ENCODE measurements around the gene SCFD1.

The SCFD1 gene

DNA sequence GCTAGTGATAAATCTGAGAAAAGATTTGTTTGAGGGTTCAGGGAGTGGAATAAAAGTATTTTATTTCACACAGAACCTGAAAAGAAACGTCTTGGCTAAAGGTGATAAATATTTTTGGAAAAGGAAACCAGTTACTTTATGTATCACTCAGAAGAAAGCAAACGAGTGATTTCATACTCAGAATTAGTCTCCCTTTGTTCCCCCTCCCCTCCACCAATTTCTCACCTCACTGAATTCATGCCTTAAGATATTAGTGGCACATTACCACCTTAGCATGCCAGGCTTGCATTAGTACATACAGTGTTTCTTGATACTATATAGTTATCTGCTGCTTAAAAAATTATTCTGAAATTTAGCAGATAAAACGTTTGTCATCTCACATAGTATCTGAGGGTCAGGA is 35.0 kb upstream of the SCFD1 start:
- Histone ChIP-seq H3K27me3 (no peaks in the 10 kb centered on the region), H3K4me3 (ENCODE audit: low read depth in 1 of 2, low read length in 1 of 2) (no peak overlapping the region), H3K9me3 (no peaks in the 10 kb centered on the region), H3K27ac (no peak overlapping the region), H3K4me1 (ENCODE audit: control insufficient read depth in 1 of 2, insufficient read depth in 1 of 2, low read depth in 1 of 2, low read length in 1 of 2) (no peaks in the 10 kb centered on the region), H3K36me3 (peaks cover 35% of the 10 kb centered on the region)
- TF ChIP-seq, protein P1, sequence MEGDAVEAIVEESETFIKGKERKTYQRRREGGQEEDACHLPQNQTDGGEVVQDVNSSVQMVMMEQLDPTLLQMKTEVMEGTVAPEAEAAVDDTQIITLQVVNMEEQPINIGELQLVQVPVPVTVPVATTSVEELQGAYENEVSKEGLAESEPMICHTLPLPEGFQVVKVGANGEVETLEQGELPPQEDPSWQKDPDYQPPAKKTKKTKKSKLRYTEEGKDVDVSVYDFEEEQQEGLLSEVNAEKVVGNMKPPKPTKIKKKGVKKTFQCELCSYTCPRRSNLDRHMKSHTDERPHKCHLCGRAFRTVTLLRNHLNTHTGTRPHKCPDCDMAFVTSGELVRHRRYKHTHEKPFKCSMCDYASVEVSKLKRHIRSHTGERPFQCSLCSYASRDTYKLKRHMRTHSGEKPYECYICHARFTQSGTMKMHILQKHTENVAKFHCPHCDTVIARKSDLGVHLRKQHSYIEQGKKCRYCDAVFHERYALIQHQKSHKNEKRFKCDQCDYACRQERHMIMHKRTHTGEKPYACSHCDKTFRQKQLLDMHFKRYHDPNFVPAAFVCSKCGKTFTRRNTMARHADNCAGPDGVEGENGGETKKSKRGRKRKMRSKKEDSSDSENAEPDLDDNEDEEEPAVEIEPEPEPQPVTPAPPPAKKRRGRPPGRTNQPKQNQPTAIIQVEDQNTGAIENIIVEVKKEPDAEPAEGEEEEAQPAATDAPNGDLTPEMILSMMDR (IDR thresholded peaks at IDR 0.05): no peak

DNA sequence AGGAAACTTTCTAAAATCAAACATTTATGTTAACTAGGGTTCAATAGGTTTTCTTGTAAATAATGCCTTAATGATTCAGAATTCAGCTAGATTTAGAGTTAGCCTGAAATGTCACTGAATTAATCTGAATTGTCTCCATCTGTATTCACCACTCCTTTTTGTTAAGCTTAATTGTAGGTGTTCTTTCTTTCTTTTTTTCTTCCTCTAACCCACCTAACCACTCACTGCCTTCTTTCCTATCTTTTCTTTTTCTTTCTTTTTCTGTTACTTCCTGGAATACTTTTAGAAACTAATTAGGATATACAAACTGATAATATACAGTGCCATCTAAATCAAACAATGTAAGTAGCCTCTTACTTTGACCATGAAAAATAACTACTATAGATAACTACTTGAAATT is 33.2 kb upstream of the SCFD1 start:
- TF ChIP-seq, protein P1 (IDR thresholded peaks at IDR 0.05): no peak
- H3K4me3 ChIP-seq (ENCODE audit: low read depth in 1 of 2, low read length in 1 of 2): no peak overlapping the region
- no peak overlapping the region for H3K27ac ChIP-seq
- peaks cover 52% of the 10 kb centered on the region for H3K36me3 ChIP-seq
- H3K9me3 ChIP-seq: no peaks in the 10 kb centered on the region
- no peaks in the 10 kb centered on the region for H3K27me3 ChIP-seq
- no peaks in the 10 kb centered on the region for H3K4me1 ChIP-seq (ENCODE audit: control insufficient read depth in 1 of 2, insufficient read depth in 1 of 2, low read depth in 1 of 2, low read length in 1 of 2)

DNA sequence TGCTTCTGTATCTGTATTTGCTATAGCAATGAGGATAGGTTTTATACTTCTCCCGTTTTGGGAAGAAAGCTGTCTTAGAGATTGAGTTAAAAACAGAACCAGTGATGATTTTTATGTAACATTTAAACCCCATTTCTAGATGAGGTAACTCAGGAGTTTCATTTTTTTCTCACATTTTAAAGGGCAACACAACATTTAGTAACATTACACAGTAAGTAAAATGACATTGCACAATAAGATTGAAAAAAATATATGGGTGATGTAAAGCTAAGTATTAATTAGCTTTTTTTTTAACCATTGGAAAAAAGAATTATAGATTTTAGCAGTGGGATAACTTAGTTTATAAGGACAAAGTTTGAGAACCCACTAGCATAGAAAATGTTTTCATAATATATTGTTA is 25.2 kb upstream of the SCFD1 start:
- peaks cover 60% of the 10 kb centered on the region for H3K36me3 ChIP-seq
- H3K27me3 ChIP-seq: no peaks in the 10 kb centered on the region
- H3K27ac ChIP-seq: no peak overlapping the region

DNA sequence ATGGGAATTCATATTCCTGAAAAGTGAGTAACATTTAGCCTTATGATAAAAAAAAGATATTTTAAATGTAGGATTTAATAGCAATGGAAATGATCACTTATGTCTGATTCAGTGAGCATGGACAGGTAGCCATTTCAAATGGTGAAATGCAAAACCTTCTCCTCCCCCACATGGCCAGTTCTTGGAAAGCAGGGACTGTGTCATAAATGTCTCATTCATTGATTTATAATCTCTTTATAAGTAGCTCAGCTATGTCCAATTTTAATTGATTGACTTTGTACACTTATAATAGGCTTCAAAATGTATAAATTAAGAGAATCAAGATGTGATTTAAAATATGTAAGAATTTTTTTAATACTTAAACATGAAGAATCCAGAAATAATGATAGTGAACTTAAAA is 24.6 kb upstream of the SCFD1 start:
- Histone ChIP-seq H3K4me3 (ENCODE audit: low read depth in 1 of 2, low read length in 1 of 2) (no peak overlapping the region), H3K36me3 (peaks cover 61% of the 10 kb centered on the region), H3K9me3 (no peaks in the 10 kb centered on the region), H3K27me3 (no peaks in the 10 kb centered on the region), H3K4me1 (ENCODE audit: control insufficient read depth in 1 of 2, insufficient read depth in 1 of 2, low read depth in 1 of 2, low read length in 1 of 2) (no peaks in the 10 kb centered on the region), H3K27ac (no peak overlapping the region)
- TF ChIP-seq, protein P1 (IDR thresholded peaks at IDR 0.05): no peak

More for the DNA sequence above, 25.2 kb upstream of the SCFD1 start:
- Histone ChIP-seq H3K4me3 (ENCODE audit: low read depth in 1 of 2, low read length in 1 of 2) (no peak overlapping the region), H3K4me1 (ENCODE audit: control insufficient read depth in 1 of 2, insufficient read depth in 1 of 2, low read depth in 1 of 2, low read length in 1 of 2) (no peaks in the 10 kb centered on the region), H3K9me3 (no peaks in the 10 kb centered on the region)
- TF ChIP-seq, protein P1 (IDR thresholded peaks at IDR 0.05): no peak

DNA sequence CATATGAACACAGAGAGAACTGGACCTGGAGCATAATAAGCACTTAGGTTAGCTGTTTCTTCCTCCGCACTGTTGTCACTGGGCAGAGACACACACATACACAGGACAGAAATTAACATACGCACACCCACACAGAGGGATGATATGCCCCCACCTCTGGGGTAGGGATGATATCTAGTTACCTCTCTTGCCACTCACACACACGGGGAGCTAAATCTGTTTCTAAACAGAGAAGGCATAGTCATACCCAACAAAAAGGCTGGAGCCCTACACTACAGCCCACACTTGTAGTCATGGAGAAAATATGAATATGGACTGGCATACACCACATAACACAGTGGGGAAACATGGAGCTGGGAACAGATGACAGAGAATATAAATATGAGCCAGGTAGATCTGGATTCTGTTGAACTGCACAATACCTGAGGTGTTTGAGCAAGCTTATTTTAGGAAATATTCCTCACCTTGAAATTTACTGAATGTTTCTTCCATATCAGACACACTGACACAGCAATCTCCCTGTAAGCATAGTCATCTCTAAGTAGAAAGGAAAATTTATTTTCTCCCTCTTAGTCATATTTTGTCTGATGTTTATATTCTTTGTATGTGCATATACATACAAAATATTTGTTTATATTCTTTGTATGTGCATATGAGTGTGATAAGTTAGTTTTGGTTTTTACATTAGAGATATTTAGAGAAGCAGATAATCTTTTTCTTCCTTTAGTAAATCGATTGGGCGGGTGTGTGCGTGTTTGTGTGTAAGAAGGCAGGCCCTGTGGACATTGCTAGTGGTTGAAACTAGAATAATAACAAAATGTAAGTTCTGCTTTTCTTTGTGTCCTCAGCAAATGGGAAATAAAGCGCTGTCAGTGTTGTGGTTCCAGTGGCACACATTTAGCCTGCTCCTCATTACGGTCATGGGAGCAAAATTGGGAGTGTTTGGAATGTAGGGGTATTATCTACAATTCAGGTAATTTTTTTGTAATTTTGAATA is 20.9 kb upstream of the SCFD1 start:
- no peak overlapping the region for H3K27ac ChIP-seq
- H3K4me3 ChIP-seq (ENCODE audit: low read depth in 1 of 2, low read length in 1 of 2): no peak overlapping the region
- H3K9me3 ChIP-seq: no peaks in the 10 kb centered on the region
- no peaks in the 10 kb centered on the region for H3K27me3 ChIP-seq
- peaks cover 72% of the 10 kb centered on the region for H3K36me3 ChIP-seq
- no peaks in the 10 kb centered on the region for H3K4me1 ChIP-seq (ENCODE audit: control insufficient read depth in 1 of 2, insufficient read depth in 1 of 2, low read depth in 1 of 2, low read length in 1 of 2)
- TF ChIP-seq, protein P1 (IDR thresholded peaks at IDR 0.05): no peak

All from neutrophil (primary cell).